Smooth muscle cell (in vitro differentiated cells): ENCODE measurements around the gene SLC2A4RG. TPM values are rescaled to one million over a fixed set of nuclear protein-coding genes. Genes with fewer than 3 reads are reported as not detected.

Experiments
- DNase-seq: peaks from one replicate; lab custom pipeline; 2025; ENCODE audit not compliant: unreplicated experiment; lab: John Stamatoyannopoulos, UW
- H2AFZ ChIP-seq: fragments of 200-600 bp; sonication (generic); 2 replicates; pipeline ENCODE4 v1.6.0; 2016; ENCODE audit warnings: antibody characterized with exemption, low read depth, mild to moderate bottlenecking
- H3F3A ChIP-seq: fragments of 200-600 bp; sonication (generic); 2 replicates; pipeline ENCODE4 v1.6.0; 2017; ENCODE audit warnings: antibody characterized with exemption, low read depth
- H3K27ac ChIP-seq: fragments of 200-600 bp; sonication (generic); 2 replicates; pipeline ENCODE4 v1.5.1; 2016; ENCODE audit warnings: low read depth, mild to moderate bottlenecking
- H3K27me3 ChIP-seq: fragments of 200-600 bp; sonication (generic); 2 replicates; pipeline ENCODE4 v1.6.1; 2016; ENCODE audit warnings: low read depth, mild to moderate bottlenecking
- H3K36me3 ChIP-seq: fragments of 200-600 bp; sonication (generic); 2 replicates; pipeline ENCODE4 v1.5.1; 2016; ENCODE audit warnings: low read depth
- H3K4me1 ChIP-seq: fragments of 200-600 bp; sonication (generic); 2 replicates; pipeline ENCODE4 v1.5.1; 2016; ENCODE audit warnings: low read depth
- H3K4me2 ChIP-seq: fragments of 200-600 bp; sonication (generic); 2 replicates; pipeline ENCODE4 v1.6.0; 2016; ENCODE audit warnings: mild to moderate bottlenecking
- H3K4me3 ChIP-seq: fragments of 200-600 bp; sonication (generic); 2 replicates; pipeline ENCODE4 v1.5.1; 2016; ENCODE audit warnings: mild to moderate bottlenecking
- H3K79me2 ChIP-seq: fragments of 200-600 bp; sonication (generic); 2 replicates; pipeline ENCODE4 v1.6.0; 2016; ENCODE audit warnings: low read depth, mild to moderate bottlenecking
- H3K9ac ChIP-seq: fragments of 200-600 bp; sonication (generic); 2 replicates; pipeline ENCODE4 v1.6.0; 2016; ENCODE audit warnings: low read depth
- H3K9me3 ChIP-seq: fragments of 200-600 bp; sonication (generic); replicated peaks from 2 replicates; pipeline ENCODE4 v1.5.1; 2016; ENCODE audit warnings: low read depth
- H4K20me1 ChIP-seq: fragments of 200-600 bp; sonication (generic); 2 replicates; pipeline ENCODE4 v1.6.0; 2016; ENCODE audit warnings: low read depth
- WGBS: methylation state at CpG from one replicate; pipeline ENCODE4 v1.1.7; 2016; ENCODE audit warnings: low lambda C conversion rate; 5-methylcytosine and 5-hydroxymethylcytosine counted together
- polyA plus RNA-seq: library from polyadenylated mRNA; unstranded; fragments of >200 nt; fragmentation: Nextera tagmentation; extraction: Ambion mirVana; gene quantifications from 2 replicates; pipeline ENCODE4 v1.2.1, GENCODE V29; 2016
- total RNA-seq: library from RNA; depleted of rRNA; stranded (reverse); fragments of >200 nt; gene quantifications from 2 replicates; pipeline ENCODE4 v1.2.3, GENCODE V29; 2014
- TF ChIP-seq, protein P1 (sequence below): fragments of 200-600 bp; sonication (generic); IDR thresholded peaks from 2 replicates; pipeline ENCODE4 v1.5.1; 2017; ENCODE audit warnings: borderline replicate concordance, mild to moderate bottlenecking, antibody characterized with exemption; ENCODE audit not compliant: insufficient read depth, poor library complexity, severe bottlenecking

The SLC2A4RG gene
- total and polyA plus RNA-seq, 2 experiments from 2014 or later: 43.7 to 45.6 TPM

DNA sequence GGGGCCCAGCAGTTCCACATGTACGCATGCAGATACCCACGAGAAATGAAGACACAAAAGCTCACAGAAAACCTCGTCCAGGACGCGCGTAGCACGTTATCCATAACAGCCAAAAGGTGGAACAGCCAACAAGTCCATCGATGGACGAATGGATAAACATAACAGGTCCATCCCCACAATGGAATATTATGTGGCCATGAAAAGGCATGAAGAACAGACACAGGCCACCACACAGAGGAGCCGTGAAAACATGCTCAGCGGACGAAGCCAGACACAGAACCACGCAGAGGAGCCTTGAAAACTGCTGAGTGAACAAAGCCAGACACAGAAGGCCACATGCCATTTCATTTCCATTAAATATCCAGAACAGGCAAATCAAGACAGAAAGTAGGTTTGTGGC is 38.0 kb downstream of the SLC2A4RG start:
- H4K20me1 ChIP-seq: peaks cover 13% of the 10 kb centered on the region
- H3K36me3 ChIP-seq: no peaks in the 10 kb centered on the region
- no peak overlapping the region for H3K4me2 ChIP-seq
- H3K9ac ChIP-seq: no peak overlapping the region
- H3K27me3 ChIP-seq: no peaks in the 10 kb centered on the region
- no peaks in the 10 kb centered on the region for H3K79me2 ChIP-seq
- no peak overlapping the region for H2AFZ ChIP-seq
- WGBS: 97% methylated on average over 13 of the region's 13 CpGs
- no peaks in the 10 kb centered on the region for H3F3A ChIP-seq
- no peak overlapping the region for H3K27ac ChIP-seq
- no peak overlapping the region for H3K4me3 ChIP-seq
- no peak for DNase-seq
- TF ChIP-seq, protein P1, sequence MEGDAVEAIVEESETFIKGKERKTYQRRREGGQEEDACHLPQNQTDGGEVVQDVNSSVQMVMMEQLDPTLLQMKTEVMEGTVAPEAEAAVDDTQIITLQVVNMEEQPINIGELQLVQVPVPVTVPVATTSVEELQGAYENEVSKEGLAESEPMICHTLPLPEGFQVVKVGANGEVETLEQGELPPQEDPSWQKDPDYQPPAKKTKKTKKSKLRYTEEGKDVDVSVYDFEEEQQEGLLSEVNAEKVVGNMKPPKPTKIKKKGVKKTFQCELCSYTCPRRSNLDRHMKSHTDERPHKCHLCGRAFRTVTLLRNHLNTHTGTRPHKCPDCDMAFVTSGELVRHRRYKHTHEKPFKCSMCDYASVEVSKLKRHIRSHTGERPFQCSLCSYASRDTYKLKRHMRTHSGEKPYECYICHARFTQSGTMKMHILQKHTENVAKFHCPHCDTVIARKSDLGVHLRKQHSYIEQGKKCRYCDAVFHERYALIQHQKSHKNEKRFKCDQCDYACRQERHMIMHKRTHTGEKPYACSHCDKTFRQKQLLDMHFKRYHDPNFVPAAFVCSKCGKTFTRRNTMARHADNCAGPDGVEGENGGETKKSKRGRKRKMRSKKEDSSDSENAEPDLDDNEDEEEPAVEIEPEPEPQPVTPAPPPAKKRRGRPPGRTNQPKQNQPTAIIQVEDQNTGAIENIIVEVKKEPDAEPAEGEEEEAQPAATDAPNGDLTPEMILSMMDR: no peak
- H3K9me3 ChIP-seq: no peaks in the 10 kb centered on the region
- H3K4me1 ChIP-seq: no peaks in the 10 kb centered on the region

- DNase-seq: no peak
- no peak overlapping the region for H3K4me3 ChIP-seq
- no peaks in the 10 kb centered on the region for H3K27me3 ChIP-seq
- no peak overlapping the region for H2AFZ ChIP-seq
- 58% methylated on average over 19 of the region's 19 CpGs for WGBS
- no peak overlapping the region for H3K4me2 ChIP-seq
- no peak overlapping the region for H3K27ac ChIP-seq
- H3K9ac ChIP-seq: no peak overlapping the region
- no peaks in the 10 kb centered on the region for H3F3A ChIP-seq
- peaks cover 13% of the 10 kb centered on the region for H4K20me1 ChIP-seq
- H3K79me2 ChIP-seq: no peaks in the 10 kb centered on the region
- H3K36me3 ChIP-seq: no peaks in the 10 kb centered on the region
- no peaks in the 10 kb centered on the region for H3K9me3 ChIP-seq
- H3K4me1 ChIP-seq: no peaks in the 10 kb centered on the region
- TF ChIP-seq, protein P1: no peak
Observed at GRCh38 chr20:63778034-63778752, 38.6 kb downstream of the SLC2A4RG start.

DNA sequence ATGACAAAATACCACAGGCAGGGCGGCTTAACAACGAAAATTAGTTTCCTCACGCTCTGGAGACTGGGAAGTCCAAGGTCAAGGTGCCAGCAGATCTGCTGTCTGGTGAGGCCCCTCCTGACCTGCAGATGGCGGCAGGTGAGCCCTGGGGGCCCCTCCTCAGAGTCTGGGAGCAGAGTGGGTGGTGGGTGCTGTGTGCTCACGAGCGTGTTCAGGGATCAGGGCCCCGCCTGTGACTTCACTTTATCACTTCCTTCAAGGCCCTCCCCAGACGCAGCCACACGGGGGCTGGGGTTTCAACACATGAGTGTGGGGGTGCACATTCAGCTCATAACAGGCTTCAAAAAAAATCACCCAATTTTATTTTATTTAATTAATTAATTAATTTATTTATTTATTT is 39.3 kb downstream of the SLC2A4RG start:
- H3K36me3 ChIP-seq: no peaks in the 10 kb centered on the region
- H3K4me2 ChIP-seq: no peak overlapping the region
- H3K27me3 ChIP-seq: no peaks in the 10 kb centered on the region
- no peaks in the 10 kb centered on the region for H3K9me3 ChIP-seq
- H3K4me1 ChIP-seq: no peaks in the 10 kb centered on the region
- no peaks in the 10 kb centered on the region for H3F3A ChIP-seq
- H3K4me3 ChIP-seq: no peak overlapping the region
- H2AFZ ChIP-seq: no peak overlapping the region
- H4K20me1 ChIP-seq: peaks cover 13% of the 10 kb centered on the region
- H3K27ac ChIP-seq: no peak overlapping the region
- no peak overlapping the region for H3K9ac ChIP-seq
- TF ChIP-seq, protein P1: no peak
- DNase-seq: no peak
- 92% methylated on average over 9 of the region's 9 CpGs for WGBS
- H3K79me2 ChIP-seq: no peaks in the 10 kb centered on the region

GRCh38 chr20:63781181-63781580 is 41.6 kb downstream of the SLC2A4RG start:
- WGBS: 96% methylated on average over 14 of the region's 14 CpGs
- Histone ChIP-seq H3K4me2 (no peak overlapping the region), H3K36me3 (no peaks in the 10 kb centered on the region), H3K9ac (no peak overlapping the region), H4K20me1 (peaks cover 9% of the 10 kb centered on the region), H3K4me3 (no peak overlapping the region), H2AFZ (no peak overlapping the region), H3F3A (no peaks in the 10 kb centered on the region), H3K9me3 (no peaks in the 10 kb centered on the region), H3K4me1 (no peaks in the 10 kb centered on the region), H3K27me3 (no peaks in the 10 kb centered on the region), H3K27ac (no peak overlapping the region), H3K79me2 (no peaks in the 10 kb centered on the region)
- TF ChIP-seq, protein P1: no peak
- no peak for DNase-seq
